Forelimb muscle (tissue), 1 donor: ENCODE measurements around the gene ZBTB40. TPM values are rescaled to one million over a fixed set of nuclear protein-coding genes. Genes with fewer than 3 reads are reported as not detected.

ENCODE experiments used
- DNase-seq: peaks from one replicate; pipeline ENCODE4 v3.0.0-alpha.2; 2013; ENCODE audit warnings: low read depth
- polyA plus RNA-seq: library from polyadenylated mRNA; unstranded; fragments of 120-200 nt; gene quantifications from one replicate; pipeline ENCODE4 v1.2.1, GENCODE V29; 2013; ENCODE audit not compliant: insufficient read length

ZBTB40 gene
- polyA plus RNA-seq, 1 donor = 12.2 TPM

DNA sequence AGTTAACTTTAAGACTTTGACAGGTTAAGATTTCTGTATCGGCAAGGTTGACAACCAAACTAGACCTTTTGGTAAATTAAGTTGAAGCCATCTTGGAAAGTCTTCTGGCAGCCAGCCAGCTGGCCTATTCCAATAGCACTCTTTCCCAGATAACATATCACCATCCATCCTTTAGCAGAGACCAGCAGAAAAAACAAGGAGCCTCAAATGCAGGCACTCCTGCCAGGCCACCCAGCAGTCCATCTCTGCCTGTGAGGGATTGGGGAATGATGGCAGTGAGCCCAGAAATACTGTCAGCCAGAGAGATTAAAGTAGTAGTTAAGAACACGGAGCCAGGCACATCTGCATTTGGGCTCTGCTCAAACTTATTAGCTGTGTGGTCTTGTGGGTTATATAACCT is 19.4 kb downstream of the ZBTB40 start:
- DNase-seq = no peak

DNA sequence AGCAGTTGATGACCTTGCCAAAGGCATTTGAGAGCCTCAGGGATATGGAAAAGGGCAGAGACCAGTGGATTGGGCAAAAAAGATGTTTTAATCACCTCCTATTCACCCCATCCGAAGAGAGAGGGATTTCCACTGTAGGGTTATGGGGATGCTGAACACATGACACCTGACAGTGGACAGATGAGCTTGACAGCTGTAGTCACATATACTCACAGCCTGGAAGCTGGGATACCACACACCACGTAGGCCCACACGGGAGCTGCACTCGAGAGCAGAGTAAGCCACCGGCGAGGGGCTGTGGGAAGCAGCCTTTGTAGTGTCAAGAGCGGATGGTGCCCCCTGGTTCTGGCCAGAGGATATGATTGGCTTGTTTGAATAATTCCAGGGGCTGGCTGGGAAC is 20.0 kb downstream of the ZBTB40 start:
- no peak for DNase-seq

DNA sequence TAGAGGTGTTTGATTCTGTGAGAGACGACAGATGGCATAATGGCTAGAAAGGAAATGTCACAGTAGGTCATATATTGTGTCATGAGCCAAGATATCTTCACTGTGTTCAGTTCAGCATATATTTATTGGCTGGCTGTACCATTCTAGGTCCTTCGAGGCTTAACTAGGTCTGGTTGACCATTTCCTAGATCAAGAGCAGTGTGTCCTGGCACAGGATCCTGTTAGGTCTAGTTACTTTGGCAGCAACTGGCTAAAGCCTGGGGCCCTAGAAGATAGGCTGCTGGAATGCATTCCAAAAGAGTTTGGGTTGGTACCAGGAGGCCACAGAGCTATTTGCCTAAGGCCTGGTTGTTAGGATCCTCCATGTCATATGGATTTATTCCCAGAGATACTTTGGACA is 20.9 kb downstream of the ZBTB40 start:
- DNase-seq = no peak

DNA sequence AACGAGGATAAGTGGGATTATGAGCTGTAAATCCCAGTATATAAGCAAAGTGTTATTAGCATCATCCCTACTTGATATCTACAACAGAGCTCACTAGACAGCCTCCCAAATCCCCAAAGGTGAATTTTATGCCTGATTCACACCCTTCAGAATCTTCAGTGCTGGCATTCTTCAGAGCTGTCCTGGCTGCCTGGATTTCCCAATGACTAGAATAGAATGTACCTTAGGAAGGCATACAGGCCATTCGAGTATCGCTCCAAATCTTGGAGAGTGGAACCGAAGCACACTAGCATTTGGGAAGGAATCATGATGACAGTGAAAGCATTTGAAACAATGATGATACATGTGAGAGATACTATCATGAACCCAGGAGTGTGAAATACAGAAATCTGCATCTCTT is 22.3 kb downstream of the ZBTB40 start:
- no peak for DNase-seq

DNA sequence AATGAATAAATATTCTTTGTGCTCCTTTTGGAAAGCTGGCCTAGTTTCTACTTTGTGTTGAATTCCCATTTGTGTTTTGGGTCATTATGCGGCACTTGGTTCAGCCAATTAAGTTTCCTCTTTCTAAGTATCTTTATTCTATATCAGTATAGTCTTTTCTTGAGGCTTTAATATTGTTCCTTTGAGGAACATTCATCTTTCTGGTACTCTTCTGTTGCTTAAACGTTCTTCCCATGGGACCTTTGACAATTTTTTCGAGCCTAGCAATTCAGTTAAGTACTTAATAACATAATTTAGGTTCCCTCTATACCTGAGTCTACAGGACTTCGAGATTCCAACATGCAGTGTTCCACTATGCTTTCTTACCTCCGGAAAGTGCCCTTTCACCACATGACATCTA is 24.9 kb downstream of the ZBTB40 start:
- no peak for DNase-seq

DNA sequence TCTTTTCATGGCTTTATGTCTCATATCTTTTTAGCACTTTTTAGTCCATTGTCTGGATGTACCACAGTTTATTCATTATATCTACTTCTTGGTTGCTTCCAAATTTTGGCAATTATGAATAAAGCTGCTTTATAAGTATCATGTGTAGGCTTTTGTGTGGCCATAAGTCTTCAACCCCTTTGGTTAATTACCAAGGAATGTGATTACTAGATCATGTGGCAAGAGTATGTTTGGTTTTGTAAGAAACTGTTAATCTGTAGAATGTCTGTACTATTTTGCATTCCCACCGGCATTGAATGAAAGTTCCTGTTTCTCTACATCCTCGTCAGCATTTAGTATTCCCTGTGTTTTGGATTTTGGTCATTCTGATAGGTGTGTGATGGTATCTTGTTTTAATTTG is 31.5 kb downstream of the ZBTB40 start:
- DNase-seq = no peak

DNA sequence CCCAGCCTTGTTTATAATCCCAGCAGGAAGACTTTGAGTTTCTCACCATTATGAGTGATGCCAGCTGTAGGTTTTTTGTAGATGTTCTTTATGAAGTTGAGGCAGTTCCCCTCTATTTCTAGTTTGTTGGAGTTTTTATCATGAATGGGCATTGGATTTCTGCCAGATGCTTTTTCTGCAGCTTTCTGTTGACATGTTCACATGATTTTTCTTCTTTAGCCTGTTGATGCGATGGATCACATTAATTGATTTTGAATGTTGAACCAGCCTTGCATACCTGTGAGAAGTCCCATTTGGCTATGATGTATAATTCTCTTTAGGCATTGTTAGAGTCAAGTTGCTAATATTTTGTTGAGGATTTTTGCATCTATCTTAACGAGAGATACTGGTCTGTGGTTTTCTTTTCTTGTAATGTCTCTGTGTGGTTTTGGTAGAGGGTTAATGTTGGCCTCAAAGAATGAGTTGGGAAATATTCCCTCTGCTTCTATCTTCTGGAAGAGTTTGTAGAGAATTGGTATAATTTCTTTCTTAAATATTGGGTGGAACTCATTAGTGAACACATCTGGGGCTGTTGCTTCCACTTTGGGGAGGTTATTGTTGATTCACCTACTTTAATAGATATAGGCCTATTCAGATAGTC is 33.2 kb downstream of the ZBTB40 start:
- DNase-seq = no peak

DNA sequence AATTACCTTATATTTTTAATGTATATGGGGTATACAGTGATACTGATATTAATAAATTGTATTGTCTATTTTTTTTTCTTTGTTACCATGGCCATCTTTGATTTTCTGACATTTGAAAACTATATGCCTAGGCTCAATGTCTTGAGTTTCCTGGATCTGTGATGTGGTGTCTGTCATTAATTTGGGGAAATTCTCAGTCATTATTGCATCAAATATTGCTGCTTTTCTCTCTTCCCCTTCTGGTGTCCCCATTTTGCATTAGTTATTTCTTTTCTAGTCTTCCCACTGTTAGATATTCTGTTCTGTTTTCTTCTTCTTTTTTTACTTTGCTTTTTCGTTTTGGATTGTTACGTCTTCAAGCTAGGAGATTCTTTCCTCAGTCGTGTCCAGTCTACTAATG is 33.8 kb downstream of the ZBTB40 start:
- no peak for DNase-seq

DNA sequence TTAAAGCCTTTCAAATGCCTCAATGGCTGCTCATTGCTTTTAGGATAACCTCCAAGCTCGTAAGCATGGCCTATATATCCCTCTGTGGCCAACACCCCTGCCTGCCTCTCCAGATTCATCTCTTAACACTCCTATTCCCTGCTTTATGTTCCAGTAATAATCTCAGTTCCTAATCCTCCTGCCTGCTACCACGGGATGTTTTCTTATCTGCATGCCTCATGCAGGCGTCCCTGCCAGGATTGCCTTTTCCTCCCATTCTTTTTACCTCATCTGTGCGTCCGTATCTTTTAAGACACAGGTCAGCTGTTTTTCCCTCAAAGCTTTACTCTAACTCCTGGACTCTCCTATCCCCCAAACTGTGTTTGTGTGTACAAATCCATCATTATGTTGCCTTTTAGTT is 36.1 kb downstream of the ZBTB40 start:
- no peak for DNase-seq

DNA sequence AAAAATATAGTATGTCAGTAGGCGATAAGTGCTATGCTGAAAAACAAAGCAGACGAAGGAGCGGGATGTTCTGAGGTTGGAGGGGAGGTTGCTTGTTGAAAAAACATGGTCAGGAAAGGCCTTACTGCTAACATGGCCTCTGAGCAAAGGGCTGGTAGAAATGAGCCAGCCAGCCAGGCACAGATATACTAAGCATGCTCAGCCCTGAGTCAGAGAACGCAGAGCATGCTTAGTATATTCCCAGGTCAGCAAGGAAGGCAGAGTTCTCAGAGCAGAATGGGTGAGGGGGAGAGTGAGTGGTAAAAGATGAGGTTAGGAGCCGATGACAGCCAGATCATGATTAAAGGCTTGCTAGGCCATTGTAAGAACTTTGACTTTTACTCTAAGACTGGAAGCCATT is 36.7 kb downstream of the ZBTB40 start:
- no peak for DNase-seq

DNA sequence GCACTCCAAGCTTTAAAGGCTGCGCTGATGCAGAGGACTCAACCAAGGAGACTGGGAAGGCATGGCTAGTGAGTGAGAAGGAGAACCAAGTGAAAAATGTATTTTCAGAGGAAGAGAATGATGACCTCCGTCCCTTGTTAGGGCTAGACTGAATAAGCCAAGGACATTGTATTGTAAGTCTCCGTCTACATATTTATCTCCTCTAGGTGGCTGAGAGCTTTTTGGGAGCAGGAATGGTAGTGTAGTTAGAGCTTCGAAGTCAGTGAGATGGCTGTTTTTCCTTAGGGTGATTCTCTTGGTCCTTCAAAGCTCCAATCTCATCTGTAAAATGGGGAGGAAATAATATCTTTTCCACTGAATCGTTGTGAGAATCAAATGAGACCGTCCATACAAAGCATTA is 37.6 kb downstream of the ZBTB40 start:
- no peak for DNase-seq

DNA sequence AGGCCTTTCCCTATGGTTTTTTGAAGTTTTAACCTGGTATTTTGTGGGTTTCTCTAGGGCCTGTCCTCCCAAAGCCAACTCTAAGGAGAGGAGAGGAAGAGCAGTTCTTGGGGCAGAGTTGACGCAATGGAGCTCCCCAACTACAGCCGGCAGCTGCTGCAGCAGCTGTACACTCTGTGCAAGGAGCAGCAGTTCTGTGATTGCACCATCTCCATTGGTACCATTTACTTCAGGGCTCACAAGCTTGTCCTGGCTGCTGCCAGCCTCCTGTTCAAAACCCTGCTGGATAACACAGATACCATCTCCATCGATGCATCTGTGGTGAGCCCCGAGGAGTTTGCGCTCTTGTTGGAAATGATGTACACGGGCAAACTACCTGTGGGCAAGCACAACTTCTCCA is 38.2 kb downstream of the ZBTB40 start:
- DNase-seq = no peak

DNA sequence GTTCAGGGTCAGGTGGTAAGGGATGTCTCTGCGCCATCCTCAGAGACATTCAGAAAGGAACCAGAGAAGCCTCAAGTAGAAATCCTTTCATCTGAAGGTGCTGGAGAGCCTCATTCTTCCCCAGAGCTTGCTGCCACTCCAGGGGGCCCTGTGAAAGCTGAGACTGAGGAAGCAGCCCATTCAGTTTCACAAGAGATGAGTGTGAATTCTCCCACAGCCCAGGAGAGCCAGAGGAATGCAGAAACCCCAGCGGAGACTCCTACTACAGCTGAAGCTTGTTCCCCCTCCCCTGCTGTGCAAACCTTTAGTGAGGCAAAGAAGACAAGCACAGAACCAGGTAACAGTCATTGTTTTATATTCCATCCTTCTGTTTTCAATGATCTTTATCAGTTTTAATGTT is 38.7 kb downstream of the ZBTB40 start:
- DNase-seq = no peak

DNA sequence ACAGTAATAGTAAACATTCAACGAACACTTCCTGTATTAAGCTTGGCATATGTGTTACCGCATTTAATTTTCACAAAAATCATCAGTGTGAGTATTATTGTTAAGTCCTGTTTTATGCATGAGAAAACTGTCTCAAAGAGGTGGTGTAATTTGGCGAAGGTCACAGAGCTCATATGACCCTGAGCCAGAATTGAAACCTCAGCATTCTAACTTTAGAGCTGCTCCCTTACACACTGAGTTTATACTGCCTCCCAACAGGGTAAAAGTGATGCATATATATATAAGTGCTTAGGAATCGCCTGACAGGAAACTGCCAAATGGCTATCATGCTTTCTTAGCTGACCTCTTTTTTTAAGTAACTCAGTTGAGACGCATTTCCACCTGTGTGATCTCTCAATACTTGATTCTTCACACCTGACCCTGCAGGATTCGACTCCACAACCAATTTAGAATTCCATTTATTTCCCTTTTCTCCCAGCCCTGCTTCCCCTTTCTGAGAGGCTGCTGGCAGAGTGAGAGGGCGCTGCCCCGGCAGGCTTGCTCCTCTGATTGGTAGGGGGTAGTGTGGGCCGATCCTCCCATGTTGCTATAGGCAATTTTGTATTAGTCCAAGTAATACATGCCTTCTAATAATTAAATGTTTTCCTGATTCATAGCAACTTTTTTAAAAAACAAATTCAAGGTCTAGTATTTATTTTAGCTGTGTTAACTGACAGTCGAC is 40.5 kb downstream of the ZBTB40 start:
- no peak for DNase-seq

DNA sequence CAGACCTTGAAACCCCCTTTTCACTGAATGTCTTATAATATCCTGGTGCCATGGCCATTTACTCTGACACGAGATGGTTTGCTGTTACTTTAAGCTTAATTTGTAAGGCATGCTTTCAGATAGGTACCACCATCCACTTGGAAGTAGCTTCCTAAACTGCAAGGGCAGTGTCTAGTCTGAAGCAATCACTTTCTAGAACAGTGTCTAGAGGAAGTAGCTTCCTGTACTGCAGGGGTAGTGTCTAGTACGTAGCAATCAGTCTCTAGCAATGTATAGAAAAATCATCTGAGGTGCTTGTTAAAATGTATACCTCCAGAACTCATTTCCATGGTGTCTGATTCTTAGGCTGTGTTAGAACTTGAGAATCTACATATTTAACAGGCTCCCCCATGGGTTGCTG is 42.5 kb downstream of the ZBTB40 start:
- no peak for DNase-seq

DNA sequence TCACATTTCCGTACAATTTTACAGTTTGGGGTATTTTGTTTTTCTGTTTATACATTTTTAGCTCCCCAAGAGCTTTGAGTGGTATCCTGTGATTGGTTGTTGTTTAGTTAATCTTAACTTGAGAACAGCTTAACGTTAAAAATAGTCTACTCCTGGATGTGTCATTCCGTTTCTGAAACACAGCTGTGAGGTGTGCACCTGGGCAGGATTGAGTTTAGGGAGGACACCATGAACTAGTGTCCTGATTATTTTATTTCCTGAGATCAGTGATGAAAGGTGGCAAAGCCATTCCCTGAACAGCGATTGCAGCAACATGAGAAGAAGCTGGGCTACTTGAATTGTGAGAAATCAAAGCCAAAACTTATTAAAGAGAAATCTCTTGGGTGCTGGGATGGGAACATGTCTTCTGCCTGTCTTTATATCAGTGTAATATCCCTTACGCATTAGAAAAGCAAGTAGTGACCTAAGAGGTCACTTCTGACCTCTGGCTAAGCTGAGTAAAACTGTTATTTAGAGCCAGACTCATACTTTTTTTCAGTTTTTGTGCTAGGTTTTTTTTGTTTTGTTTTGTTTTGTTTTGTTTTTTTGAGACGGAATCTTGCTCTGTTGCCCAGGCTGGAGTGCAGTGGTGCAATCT is 43.4 kb downstream of the ZBTB40 start:
- DNase-seq = no peak

DNA sequence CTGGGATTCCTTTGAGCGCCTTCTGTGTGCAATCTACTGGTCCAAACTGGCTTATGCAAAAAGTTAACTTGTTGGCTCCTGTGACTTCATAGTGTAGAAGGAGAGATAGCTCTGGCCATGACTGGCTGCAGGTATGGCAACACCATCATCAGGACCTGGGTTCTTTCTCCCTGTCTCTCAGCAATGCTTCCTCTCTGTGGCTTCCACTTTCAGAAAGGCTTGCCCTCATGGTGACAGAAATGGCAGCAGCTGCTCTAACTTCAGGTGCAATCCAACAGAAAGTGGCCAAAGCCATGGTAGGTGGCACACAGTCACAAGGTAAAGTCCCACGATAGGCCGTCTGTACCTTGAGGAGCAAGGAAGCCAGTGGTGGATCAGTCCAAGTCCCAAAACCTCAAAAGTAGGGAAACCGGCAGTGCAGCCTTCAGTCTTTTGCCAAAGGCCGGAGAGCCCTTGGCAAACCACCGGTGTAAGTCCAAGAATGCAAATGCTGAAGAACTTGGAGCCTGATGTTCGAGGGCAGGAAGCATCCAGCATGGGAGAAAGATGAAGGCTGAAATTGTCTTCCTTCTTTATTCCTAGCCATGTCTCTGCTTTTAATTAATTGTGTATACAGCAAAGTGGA is 45.0 kb downstream of the ZBTB40 start:
- DNase-seq = no peak

DNA sequence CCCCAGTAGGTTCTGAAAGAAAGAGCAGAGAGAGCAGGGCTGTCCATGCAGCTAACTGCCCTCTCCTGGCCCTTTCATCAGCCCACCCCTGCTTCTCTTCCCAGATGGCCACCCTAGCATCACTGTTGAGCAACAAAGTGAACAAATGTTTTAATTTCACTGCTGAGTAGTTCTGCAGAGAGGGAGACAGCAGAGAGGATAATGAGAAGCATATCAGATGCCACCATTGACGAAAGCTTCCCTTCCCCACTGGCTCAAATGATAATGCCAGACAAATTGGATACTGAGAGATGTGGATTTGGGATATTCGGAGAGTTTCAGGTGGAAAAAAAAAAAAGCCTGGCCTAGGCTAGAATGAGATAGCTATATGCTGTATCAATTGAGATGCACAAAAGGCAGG is 46.8 kb downstream of the ZBTB40 start:
- no peak for DNase-seq

DNA sequence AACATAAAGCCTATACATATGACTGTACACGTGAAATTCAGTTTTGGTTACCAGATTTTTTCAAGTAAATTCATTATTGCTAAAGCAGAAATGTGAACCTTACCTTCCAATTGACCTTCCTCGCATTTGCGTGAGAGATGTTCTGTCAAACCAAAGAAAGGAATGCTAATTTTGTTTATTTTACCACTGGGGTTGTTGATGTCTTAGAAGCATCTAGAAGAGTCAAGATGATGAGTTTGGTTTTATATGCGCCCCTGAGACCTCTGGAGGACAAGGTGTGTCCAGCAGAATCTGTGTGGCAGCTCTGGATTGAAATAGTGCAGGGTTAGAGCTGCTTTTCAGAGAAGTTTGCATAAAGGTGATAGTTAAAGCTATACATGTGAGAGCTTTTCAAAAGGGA is 48.4 kb downstream of the ZBTB40 start:
- no peak for DNase-seq

DNA sequence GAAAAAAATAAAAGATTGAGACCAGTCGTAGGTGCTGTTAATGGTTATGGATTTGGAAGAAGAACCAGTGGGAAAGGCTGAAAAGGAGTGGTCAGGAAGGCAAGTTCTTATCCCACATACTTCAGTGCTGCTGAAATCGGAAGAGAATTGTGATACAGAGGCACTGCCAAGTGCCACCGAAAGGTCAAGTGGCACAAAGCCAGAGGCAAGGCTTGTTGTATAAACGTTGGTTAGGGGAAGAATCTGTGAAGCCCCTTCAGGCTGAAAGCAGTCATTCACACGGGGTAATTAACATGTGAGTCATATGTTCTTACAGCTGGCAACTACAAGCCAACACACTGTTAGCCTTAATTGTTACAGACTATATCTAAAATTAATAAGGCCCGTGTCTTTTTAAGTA is 48.8 kb downstream of the ZBTB40 start:
- no peak for DNase-seq

DNA sequence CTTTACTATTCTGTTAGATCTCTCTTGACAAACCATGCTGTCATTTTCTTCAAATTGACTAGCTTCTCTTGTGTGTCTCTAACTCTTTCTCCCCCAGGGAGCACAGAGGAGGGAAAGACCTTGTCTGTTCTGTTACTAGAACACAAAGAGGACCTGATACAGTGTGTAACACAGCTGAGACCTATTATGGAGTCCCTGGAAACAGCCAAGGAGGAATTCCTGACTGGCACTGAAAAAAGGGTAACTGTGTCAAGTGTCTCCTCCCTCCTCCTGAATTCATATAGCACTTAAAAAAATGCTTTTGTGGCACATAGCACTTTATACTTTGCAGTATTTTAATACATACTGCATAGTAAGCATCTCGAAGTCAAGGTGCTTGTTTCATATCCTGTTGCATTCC is 50.6 kb downstream of the ZBTB40 start:
- no peak for DNase-seq

DNA sequence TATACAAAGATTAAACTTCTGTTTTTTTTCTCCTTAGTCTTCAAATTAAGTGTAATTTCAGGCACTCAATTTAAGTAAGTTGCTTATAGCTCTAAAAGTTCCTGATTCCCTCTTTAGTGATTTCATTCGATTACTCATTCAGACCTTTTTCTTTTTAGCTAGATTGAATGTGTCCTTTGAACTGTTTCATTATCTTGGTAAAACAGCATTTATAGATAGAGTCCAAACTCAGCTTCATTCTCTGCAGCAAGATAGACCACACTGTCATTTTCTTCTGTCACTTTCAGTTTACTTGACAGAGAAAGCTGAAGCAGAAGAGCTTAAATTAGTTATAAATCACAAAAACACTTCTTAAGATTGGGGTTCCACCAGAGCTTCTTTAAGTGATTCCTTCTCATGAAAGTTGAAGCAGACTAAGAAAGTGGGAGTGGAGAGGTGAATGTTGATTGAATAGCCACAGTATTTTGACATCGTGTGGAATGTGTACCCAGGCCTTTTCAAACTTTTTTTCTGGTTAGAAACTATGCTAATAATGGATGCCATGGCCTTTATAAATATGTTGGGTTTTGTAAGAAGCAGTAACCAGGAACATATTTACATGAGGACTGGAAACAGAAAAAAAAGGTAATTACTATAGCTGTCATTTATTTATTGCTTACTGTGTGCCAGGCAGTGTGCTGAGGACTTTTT is 52.2 kb downstream of the ZBTB40 start:
- no peak for DNase-seq
